ENCODE data around the gene CLDN6.

DNA sequence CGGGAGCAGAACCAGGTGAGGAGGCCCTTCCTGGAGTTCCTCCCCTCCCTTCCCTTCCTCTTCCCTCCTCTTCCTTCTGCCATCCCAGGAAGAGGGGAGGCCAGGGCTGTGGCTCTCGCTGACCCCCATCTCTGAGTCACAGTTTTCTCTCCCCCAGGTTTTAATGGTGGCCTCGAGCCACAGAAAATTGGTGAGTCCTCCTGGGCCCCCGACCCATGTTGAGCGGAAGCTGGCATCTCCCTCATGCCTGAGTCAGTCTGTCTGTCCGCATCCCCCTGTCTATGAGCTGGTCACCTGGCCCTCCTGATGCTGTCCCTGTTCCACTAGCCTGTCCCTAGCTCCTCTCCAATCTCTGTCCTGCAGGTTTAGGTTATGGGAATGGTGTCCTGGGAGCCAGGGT is 18.1 kb downstream of the CLDN6 start:
- no peak for TF ChIP-seq RARB (CRISPR knock-in tag; IDR thresholded peaks at IDR 0.05)
- no peak for TF ChIP-seq ZFP30 (CRISPR knock-in tag; IDR thresholded peaks at IDR 0.05)
- no peak for TF ChIP-seq ZNF565 (CRISPR knock-in tag; conservative IDR thresholded peaks at IDR 0.05; ENCODE audit: low read depth)
- no peak for TF ChIP-seq ZFP3 (CRISPR knock-in tag; IDR thresholded peaks at IDR 0.05)
- TF ChIP-seq ARNTL (CRISPR knock-in tag; IDR thresholded peaks at IDR 0.05; ENCODE audit: borderline replicate concordance, low read depth): no peak
- no peak for TF ChIP-seq ZC3H10 (CRISPR knock-in tag; IDR thresholded peaks at IDR 0.05)
- no peak for TF ChIP-seq ZNF70 (CRISPR knock-in tag; IDR thresholded peaks at IDR 0.05)
- no peak for TF ChIP-seq GLIS3 (CRISPR knock-in tag; IDR thresholded peaks at IDR 0.05)
- no peak for TF ChIP-seq TOX (CRISPR knock-in tag; IDR thresholded peaks at IDR 0.05; ENCODE audit: borderline replicate concordance)
